Stimulated activated CD8-positive, alpha-beta memory T cell treated with anti-CD3 and anti-CD28 coated beads, Interleukin-7, amount 100 ng/mL, for 4 hours (primary cell): ENCODE data around the gene UBE2O.

Experiments
- DNase-seq, 2 donors: peaks; one replicate each; pipeline ENCODE4 v3.0.0-alpha.2; 2020; ENCODE audit warnings: low read depth in 2 of 2

The UBE2O gene

DNA sequence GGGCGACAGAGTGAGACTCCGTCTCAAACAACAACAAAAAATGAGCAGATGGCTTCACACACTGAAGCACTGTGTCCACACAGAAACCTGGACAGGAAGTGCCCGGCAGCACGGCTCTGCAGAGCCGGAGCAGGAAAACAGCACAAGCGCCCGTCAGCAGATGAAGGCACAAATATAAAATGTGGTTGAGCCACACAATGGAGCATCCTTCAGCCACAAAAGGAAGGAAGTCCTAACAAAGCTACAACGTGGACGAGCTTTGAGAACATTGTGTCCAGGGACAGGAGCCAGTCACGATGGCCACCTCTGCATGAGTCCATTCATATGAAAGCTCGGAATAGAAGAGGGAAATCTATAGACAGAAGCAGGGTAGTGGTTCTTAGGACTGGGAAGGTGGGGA lies 32.6 kb upstream of the UBE2O start:
- DNase-seq = no peak

DNA sequence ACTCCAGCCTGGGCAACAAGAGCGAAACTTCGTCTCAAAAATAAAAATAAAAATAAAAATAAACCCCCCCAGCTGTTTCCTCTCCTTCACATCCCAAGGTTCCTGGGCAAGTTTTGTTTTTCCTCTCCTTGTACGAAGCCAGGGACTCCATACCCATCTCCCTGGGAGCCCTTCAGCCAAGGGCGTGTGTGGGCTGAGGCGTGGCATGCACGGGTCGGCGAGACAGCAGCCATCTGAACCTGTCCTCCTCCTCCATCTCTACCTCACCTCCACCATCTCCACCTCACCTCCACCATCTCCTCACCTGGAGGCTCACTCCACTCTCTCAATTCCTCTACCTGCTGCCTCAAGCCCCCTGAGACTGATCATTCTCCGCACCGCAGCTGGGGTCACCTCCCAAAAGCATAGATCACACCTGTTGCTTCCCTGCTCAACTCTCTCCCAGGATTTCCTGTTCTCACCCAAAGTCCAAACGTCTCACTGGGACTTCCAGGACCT lies 31.3 kb upstream of the UBE2O start:
- DNase-seq = no peak

DNA sequence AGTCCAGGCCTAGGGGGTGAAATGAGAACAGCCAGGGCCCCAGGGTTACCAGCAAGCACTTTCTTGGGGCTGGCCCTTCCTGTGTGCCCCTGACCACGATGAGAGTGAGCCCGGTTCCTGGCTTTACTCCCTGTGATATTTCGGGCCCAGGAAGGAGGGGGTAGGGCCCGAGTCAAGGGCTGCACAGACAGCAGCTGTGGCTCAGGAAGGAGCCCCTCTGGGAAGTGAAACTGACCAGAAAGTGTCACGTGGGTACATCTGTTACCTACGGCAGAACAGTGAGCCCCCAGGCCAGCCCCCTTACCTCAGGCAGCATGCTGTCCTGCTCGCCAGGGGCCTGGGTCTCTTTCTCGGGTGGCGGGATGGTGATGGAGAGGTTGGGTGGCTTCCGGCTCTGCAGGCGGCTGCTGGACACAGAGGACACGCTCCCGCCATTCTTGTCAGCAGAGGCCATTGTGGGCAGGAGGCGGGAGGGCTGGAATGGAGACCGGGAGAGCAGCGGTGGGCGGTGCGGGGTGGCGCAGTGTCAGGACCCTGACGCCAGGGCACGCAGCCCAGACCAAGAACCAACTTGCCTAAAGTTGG lies 28.2 kb upstream of the UBE2O start:
- no peak for DNase-seq

DNA sequence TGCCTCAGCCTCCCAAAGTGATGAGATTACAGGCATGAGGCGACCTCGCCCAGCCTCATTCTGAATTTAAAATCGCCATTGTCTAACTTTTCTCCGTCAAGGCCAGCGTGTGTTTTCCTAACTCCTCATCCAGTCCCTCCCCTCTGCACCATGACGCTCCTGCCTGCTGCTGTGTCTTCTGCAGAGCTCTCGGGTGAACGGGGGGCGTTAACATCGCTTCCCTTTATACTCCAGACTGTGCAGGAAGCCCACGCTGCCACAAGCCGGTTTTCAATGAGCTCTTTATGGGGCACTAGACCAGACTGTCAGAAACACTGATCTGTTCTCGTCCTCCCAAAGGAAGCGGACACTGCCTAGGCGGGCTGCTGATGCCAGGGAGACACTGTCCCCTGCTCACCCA lies 27.7 kb upstream of the UBE2O start:
- DNase-seq = no peak

DNA sequence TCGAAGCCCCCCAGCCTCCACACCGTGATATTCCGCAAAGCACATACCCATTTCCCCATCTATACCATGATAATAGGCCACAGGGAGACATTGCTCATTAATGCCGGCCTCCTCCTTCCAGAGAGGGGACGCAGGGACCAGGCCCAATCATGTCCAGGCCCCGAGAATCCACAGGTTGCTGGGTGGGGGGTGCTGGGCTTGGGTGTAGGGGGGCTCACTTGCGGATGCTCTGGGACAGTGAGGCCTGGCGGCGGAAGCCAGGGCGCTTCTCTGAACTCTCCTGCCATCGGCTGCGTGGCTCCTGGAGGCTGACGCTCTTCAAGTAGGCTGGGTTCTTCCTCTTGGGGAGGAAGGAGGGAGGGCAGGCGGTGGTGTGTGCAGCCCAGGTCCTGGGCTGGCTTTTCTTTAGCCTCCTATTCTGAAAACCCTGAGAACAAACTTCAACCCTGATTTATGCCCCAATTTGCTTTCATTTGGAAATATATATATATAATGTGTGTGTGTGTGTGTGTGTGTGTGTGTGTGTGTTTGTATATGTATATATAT lies 26.6 kb upstream of the UBE2O start:
- no peak for DNase-seq

DNA sequence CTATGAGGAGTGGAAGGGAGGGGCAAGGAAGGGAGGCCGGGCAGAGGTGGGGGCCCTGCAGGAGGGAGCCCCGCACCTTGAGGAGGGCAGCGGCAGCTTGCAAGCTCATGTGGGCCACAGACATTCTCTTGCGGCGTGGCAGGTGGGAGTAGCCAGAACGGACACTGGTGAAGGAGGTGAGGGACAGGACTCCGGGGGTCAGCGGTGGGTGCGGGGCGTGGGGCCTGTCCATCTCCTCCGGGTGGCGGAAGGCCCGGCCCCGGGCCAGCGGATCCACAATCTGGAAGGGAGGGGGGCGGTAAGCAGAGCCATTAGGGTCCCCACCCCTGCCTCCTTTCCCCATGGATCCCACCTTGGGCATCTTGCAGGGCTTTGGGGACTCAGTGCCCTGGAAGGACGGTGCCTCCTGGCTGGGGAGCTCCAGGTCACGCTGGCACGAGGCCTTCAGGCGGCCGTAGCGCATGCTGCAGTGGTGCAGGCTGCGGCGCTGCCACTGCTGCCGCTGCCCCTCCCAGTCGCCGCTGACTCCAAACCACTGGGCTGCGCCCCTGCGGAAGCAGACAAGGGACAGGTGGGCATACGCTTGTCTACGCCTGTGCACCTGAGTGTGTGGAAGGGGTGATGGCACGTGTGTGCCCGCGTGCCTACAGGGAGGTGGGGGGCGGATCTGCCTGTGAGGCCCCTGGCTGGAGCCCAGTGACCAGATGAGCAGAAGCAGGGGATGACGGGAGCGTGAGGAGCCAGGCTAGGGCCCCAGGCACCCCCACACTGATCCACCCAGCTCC lies 26.0 kb upstream of the UBE2O start:
- no peak for DNase-seq

DNA sequence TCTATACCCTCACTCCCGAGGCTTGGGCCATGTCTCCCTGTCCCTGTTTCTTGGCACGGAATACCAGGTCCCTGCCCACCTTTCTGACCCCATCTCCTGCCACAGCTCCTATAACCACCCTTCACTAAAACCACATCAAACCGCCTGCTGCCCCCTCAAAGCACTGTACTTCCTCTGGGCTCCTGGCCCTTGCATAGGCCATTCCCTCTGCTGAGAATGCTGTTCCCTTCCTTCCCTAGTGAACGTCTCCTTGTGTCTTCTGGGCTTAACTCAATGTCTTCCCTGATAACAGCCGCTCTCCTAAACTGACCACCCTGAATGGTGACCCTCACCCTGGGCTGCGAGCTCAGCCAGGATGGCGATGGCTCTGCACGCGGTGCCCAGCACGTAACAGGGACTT lies 25.1 kb upstream of the UBE2O start:
- DNase-seq = no peak

DNA sequence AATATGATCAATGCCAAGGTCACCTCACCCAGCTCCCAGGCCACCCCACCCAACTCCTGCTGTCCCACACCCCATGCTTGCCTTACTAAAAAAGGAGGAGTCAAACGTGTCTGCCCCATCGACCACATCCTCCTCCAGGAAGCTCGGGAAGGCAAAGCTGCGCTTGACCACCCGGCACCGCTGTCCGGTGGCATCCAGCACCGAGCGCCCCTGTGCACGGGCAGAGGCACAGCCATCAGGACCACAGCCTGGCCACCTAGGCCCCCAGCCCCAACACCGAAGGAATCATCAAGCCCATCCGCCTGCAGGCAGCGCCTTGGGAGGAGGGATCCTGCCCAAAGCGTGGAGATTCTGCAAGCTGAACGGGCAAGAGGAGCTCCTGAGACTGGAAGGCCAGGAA lies 24.6 kb upstream of the UBE2O start:
- no peak for DNase-seq

DNA sequence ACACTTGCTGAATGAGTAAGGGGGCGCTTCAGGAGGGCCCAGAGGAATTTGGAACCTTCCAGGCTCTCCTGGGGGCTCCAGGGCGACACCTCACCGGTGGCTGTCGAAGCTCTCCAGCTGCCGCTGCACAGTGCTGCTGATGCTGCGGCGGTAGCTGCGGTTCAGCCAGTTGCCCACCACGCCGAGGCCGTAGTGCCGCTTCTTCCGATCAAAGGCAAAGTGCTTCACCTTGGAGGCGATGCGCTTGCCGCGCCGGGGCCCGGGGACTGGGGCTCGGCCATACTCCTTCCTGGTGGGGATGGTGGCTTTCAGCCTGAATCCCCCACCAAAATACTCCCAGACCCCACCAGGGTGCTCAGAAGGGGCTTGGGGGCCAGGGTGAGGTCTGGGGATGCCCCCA lies 23.8 kb upstream of the UBE2O start:
- no peak for DNase-seq

DNA sequence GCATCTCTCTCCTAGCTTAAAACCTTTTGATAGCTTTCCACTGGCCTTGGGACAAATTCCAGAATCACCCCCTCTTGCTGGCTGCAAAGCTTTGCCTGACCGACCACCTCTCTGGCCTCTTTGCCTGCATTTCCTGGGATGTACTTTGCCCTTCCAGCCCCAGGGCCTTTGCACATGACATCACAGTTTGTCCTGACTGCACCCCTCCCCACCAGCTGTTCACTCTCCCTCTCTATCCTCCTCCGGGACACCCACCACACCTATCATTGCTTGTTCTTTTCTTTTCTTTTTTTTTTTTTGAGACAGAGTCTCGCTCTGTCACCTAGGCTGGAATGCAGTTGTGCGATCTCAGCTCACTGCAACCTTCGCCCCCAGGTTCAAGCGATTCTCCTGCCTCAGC lies 22.4 kb upstream of the UBE2O start:
- DNase-seq = no peak

DNA sequence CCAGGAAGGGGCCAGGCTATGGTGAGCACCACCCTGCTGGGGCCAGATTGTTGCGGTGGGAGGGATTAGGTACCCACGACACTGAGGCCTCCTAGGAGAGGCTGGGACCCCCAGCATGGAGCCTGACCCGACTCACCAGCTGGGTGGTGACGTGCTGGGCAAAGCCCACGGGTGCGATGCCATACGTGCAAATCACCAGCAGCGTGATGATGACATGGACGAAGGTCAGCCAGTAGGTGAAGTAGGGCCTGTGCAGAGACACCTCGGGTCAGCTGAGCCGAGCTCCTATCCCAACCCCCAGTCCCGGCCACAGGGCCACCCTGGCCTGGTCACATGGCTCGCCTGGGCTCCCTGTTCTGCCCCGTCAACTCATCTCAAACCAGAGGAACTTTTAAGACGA lies 21.9 kb upstream of the UBE2O start:
- DNase-seq = no peak

DNA sequence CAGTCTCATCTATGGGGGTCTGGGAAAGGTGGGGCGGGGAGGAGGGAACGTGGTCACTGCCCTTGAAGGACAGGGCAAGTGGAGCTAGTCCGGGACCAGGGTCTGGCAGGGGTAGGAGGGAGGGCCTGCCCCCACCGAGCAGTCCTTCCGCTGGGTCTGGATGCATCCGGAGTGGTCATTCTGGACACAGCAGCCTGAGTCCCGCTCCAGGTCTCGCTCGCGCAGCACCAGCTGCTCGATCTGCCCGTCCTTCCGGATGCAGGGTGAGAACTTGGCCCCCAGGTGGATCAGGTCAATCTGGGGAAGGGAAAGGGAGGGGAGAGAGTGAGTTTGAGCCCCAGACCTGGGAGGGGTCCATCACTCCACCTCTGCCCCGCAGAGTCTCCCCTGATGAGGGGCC lies 21.3 kb upstream of the UBE2O start:
- DNase-seq = no peak

DNA sequence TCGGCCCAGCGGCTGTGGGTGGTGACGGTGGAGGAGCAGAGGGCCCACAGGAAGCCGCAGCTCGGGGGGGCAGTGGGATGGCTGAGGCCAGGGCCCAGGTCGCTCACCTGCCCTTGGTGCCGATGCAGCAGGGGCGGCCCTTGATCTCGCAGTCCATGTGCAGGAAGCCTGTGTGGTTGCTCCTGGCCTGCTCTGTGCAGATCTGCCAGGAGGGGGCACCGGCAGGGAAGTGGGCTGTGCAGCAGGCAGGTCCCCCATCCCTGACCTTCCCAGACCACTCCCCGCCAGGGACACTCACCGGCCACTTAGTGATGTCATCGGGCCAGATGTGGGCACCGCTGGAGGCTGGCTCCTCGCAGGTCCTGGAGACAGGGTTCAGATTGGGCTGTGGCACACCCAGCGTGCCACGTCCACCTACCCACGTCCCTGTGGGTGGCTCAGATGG lies 20.6 kb upstream of the UBE2O start:
- DNase-seq = no peak

DNA sequence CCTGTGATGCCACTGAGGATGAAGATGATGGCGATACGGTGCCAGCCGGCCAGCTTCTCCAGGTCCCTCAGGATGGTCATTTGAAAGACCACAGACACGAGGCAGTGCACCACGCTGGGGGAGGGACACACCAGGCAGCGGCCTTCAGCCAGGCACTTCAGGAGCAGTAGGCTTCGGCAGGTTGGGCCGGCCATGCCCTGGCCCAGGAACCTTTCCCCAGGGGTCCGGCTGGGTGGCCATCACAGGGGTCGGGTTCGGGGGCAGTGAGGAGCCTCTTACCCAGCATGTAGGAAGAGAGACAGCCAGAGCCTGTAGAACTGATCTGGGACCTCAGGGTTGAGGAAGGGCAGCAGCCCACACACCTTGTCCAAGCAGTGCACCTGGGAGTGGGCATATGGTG lies 19.8 kb upstream of the UBE2O start:
- no peak for DNase-seq

DNA sequence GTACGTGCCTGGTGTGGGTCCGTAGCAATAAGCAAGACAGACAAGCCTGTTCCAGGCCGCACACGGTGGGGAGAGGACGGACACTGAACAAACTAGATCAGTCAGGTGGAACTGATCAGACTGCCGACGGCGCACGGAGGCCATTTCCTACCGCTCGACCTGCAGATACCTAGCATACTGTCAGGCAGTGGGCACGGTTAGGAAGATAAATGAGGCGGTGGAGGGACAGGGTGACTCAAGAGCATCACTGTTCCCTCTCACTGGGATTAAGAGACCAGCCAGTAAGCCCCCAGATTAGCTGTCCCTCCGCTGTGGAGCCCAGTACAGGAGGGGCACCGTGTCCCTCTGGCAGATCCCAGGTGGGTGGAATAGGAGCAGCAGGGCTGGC lies 19.3 kb upstream of the UBE2O start:
- DNase-seq = no peak

DNA sequence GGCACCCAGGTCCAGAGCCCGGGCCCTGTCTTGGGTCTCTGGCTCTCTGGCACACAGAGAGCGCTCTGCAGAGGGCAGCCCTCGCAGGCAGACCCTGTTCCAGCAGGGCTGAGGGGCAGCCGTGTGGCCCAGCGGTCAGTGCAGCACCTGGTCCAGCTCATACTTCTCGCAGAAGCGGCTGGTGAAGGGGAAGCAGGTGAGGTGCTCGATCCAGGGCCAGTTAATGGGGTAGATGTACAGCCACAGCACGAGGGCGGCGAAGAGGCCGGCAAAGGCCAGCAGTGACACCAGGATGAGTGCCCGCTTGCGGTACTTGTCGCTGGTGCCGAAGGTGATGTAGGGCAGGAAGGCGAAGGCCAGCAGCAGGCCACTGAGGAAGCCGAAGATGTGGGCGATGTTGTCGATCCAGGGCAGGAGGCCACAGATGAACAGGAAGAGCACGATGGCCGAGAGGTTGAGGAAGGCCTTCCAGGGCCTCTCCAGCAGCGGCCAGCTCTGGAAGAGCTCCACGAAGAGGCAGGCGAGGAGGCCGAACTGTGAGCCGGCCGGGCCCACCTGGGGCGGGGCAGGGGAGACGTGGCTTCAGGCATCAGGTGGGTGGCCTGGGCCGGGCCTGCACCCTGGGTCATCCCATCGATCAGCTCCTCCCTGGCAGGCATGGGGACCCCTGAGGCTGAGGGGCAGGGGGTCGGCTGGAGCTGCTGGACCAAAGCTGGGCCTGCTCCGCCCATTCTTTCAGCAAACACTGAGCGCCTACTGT lies 18.7 kb upstream of the UBE2O start:
- DNase-seq = no peak

DNA sequence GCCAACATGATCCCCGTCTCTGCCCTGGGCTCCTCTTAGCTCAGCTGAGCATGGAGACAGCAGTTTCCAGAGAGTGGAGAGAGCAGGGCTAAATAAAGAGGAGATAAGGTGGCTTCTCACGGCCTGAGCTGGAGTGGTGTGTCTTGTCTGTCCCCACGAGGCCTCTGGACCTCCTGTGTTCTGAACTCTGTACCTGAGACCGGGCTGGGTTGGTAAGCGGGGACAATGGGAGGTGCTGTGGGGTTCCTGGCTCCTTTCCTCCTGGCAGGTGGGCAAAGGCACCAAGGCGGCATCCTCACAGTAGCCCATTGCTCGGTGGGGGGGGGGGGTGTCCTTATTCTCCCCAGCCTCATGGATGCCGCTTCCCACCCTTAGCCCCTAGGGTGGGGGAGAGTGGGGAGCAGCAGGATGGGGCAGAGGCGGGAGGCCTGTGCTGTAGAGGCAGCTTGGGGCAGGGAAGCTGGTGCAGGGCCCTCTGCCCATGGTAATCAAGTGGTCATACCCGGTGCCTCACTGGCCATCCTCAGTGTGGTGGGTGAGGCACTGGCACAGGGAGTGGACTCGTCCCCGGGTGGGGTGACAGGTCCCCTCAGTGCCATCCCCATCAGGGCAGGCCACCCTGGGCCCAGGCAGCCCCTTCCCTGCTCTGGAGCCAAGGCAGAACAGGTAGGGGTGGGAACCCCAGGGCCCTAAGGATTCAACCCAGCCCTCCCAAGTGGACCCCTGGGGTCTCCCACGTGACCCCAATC lies 17.2 kb upstream of the UBE2O start:
- DNase-seq = no peak

DNA sequence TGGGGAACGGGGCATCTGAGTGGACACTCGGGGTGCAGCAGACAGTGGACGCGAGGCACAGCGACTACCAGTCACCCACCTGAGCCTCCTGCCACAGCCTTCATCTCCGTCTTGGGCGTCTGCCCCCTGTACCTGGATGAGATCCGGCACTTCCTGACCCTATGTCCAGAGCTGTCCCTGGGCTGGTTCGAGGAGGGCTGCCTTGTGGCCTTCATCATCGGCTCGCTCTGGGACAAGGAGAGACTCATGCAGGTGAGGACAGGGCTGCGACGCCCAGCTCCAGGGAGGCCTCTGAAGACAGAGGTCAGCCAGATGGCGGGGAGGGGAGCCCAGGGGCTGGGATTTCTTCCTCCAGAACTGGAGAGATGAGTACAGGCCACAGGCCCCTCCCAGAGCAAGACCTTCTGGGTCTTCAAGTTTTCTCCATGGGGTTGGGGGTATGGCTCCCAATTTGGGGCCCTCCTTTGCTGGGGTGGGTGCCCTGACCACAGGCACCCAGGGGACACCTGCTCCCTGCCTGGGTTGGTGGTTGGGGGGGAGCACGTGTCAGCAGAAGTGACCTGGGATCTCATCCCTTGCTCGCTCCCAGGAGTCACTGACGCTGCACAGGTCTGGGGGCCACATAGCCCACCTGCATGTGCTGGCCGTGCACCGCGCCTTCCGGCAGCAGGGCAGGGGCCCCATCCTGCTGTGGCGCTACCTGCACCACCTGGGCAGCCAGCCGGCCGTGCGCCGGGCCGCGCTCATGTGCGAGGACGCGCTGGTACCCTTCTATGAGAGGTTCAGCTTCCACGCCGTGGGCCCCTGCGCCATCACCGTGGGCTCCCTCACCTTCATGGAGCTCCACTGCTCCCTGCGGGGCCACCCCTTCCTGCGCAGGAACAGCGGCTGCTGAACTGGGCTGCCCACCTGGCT lies 16.4 kb upstream of the UBE2O start:
- DNase-seq = no peak

DNA sequence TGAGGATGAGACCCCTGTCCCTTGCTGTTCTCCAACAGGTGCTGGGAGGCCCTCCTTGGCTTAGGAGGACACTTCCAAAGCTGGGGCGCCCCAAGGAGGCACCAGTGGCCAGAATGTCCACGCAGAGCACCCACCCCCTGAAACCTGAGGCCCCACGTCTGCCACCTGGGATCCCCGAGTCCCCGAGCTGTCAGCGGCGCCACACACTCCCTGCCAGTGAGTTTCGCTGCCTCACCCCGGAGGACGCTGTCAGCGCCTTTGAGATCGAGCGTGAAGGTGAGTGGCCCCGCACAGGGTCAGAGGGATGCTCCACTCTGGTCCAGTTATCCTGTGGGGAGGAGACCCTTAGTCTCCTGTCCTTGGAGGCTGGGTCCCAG lies 15.7 kb upstream of the UBE2O start:
- DNase-seq = no peak

DNA sequence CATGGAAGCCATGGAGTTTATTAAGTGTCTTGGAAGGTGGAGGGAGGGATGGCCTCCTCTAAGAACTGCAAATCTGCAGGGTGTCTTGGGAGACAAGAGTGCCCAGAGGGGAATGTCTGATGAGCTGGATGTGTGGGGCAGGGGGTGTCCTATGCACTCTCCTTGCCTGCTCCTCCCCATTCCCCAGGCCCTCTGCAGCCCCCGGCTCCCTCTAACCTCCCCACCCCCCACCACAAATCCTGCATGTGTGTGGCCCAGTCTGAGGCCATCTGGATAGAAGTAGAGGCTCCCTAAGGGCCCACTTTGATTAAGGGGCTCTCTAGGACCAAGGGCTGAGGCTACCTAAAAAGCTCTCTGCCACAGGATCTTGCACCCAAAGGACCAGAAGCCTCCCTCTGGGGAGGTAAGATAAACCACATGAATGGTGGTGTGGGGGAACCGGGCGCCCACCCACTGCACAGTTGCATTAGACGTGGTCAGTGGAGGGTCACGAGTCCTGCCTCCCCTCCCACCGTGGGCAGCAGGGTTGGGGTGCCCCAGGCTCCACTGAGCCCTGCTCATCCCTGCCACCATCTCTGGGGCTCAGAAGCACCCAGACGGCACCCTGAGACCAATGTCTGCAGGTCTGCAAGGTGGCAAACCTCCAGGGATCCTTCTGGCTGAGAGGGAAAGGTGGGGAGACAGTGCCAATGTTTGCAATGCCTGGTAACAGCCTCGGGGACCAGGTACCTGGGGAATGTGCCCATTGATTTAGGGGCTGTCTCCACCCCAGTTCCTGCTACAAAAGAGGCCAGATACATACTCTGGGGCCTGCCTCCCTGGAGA lies 15.1 kb upstream of the UBE2O start:
- no peak for DNase-seq
